ES-I3 (cell line): ENCODE measurements around the gene OSER1.

Experiments
- H3K36me3 ChIP-seq: 2 replicates; pipeline ENCODE4 v1.6.1; 2013; ENCODE audit warnings: mild to moderate bottlenecking, low read length, control low read depth, moderate library complexity; ENCODE audit not compliant: insufficient read depth
- H3K4me1 ChIP-seq: 2 replicates; pipeline ENCODE4 v1.6.1; 2013; ENCODE audit warnings: mild to moderate bottlenecking, control low read depth, low read length; ENCODE audit not compliant: insufficient read depth
- H3K9ac ChIP-seq: 2 replicates; pipeline ENCODE4 v1.6.1; 2013; ENCODE audit warnings: low read depth, mild to moderate bottlenecking, low read length, moderate library complexity
- H3K9me3 ChIP-seq: 2 replicates; pipeline ENCODE4 v1.6.1; 2013; ENCODE audit warnings: mild to moderate bottlenecking, low read length, moderate library complexity; ENCODE audit not compliant: control insufficient read depth, insufficient read depth

Gene OSER1

DNA sequence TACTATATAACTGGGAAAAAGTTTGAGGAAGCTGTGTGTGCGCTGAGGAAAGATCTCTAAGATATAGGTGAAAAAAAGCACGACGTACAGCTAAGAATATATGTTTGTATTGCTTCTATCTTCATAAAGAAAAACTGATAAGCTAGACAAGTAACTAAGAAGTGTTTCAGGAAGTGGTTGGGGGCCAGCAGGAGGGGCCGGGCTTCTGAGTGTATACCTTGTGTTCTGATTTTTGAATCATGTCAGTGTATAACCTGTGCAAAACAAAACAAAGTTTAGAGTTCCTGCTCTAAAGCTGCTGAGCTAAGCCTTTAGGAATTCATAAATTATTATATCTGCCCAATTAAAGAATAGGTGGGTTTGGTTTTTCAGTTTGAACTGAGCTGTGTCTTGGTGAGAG, 7.9 kb upstream of the OSER1 start:
- Histone ChIP-seq H3K9me3 (no peaks in the 10 kb centered on the region), H3K4me1 (peaks cover 17% of the 10 kb centered on the region), H3K36me3 (no peaks in the 10 kb centered on the region), H3K9ac (no peak overlapping the region)

DNA sequence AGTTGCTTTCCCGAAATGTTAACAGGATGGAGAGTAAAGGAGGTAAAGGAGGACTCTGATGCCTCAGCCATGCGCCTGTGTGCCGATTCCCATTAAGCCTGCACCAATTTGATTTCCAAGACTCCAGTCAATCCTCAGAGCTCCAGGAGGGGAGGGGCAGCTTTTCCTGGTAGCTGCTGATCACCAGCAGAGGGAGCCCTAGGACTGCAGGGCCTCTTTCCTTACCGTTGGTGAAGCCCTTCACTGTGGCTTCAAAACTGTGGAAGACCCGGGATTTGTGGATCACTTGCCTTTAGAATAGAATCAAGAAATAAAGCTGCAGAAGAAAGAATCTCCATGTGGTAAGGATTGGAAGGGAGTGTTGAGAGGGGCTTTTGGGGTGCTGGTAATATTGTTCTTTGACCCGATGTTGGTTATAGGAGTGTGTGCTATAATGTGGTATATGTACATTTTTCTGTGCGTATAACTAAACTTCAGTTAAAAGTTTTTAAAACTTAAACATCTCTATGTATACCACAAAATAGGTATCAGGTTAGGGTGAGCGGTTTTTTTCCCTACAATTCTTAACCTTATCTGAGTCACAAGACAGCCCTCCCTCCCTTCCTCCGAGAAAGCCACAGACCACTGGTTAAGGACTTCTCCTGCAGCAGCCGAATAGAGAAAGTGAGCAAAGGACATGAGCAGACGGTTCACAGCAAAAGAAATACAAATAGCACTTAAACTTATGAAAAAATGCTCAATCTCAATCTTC, 6.9 kb upstream of the OSER1 start:
- no peaks in the 10 kb centered on the region for H3K9me3 ChIP-seq
- H3K4me1 ChIP-seq: peaks cover 17% of the 10 kb centered on the region
- H3K36me3 ChIP-seq: no peaks in the 10 kb centered on the region
- no peak overlapping the region for H3K9ac ChIP-seq

DNA sequence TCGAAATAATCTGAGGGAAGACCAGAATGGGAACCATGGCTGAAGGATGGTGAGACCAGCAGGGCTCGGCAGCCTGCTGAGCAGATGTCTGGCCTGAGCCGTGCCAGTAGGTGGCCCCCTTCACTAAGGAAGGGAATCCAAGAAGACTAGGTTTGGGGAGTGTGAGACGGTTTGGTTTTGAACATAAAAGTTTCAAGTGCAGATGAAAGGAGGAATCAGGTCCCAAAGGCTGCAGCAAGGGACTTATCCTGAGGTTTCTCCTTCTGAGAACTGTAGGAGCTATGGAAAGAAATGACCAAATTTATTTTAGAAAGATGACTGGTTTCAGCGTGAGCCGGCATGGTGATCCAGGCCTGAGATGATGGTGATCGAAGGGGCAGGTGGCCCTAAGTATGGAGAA, 4.6 kb upstream of the OSER1 start:
- H3K9ac ChIP-seq: no peak overlapping the region
- H3K9me3 ChIP-seq: no peaks in the 10 kb centered on the region
- H3K4me1 ChIP-seq: peaks cover 17% of the 10 kb centered on the region
- no peaks in the 10 kb centered on the region for H3K36me3 ChIP-seq

DNA sequence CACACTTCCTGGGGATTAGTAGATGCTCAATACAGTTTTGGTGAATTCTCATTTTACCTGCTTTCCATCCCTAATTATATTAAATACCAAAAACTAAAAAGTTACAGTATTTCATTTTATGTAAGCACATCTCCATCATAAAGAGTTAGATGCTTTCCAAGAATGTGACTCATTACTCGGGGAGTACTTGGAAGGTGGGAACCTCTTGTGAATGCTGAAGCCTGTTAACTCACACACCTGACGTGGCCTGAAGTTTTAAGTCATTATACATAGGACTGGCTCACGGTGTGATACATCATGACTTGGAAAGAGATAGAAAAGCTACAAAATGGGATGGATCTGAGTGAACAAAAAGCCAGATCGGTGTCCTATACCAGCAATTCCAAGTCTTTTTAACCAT, 2.2 kb upstream of the OSER1 start:
- Histone ChIP-seq H3K9ac (no peak overlapping the region), H3K9me3 (no peaks in the 10 kb centered on the region), H3K4me1 (peaks cover 9% of the 10 kb centered on the region), H3K36me3 (no peaks in the 10 kb centered on the region)

DNA sequence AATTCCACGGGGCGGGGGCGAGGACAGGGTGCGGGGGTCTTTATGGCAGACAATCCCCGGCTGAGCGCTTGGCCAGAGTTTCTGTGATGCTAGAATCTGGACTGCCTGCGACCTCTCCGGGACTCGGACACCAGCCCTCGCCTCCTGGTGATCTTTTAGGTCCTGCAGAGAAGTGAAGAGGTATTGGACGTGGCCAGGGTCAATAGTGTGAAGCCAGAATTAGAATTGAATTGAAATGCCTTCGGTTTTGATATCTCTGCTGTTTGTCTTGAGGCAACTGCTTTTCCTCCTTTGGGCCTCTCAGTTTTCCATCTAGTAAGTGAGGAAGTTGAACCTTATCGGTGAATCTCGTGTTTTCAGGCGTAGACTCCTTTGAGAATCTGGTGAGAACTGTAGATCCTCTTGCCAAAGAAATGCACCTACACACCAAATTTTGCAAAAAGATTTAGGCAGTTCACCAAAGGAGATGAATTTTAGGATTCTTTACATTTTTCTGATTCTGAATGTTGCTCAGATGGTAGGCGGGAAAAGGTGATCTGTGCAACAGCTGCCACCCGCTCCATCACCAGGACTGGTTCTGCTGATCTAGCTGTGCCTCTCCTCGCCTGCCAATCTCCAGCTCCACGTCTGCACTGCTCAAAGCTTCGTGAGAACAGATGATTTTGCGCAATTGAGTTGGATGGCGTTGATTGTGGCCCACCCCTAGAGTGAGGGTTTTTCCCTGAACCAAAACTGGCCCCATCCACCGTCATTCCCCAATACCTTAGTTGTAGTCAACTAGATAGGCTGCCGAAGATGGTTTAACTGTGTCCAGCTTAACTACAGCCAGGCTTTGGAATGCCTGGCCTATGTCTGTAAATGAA, 837 bp upstream of the OSER1 start:
- H3K9me3 ChIP-seq: no peaks in the 10 kb centered on the region
- H3K4me1 ChIP-seq: peaks cover 5% of the 10 kb centered on the region; the same call in 1 of the 2 replicates
- H3K9ac ChIP-seq: peak overlapping the region; percentile 72
- no peaks in the 10 kb centered on the region for H3K36me3 ChIP-seq

DNA sequence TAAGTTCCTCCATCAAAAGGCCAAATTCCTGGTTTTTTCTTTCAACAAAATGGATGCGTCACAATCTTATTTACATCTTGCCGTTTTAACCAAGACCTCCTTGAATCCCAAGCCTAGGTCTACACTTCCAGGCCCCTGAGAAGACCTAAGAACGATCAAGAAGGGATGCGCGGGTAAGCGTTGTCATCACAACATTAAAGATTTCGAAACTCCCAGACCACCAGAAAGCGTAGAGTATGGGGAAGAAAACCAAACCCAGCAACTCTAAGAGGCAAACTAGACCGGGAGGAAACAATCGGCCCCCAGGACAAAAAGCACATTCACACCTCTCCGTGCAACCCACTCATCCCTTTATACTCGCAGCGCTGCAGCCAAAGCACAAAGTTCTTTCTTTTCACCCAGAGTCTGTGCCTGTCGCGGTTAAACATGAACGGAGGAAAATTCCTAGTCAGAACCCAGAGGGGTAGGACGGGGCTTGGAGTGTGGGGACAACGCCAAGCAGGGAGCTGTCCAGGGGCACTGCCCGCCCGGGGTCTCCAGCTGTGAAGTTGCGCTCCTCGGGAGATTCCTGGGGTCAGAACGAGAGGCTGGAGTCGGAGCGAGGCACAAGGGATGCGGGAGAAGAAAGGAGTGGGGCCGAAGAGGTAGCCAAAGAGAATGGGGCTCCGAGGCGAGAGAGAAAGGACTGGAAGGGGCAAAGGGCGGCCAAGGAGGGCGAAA, 725 bp downstream of the OSER1 start:
- Histone ChIP-seq H3K9me3 (no peaks in the 10 kb centered on the region), H3K4me1 (peaks cover 9% of the 10 kb centered on the region; the same call in 1 of the 2 replicates), H3K9ac (peak overlapping the region; percentile 95), H3K36me3 (no peaks in the 10 kb centered on the region; the same call in 1 of the 2 replicates)

DNA sequence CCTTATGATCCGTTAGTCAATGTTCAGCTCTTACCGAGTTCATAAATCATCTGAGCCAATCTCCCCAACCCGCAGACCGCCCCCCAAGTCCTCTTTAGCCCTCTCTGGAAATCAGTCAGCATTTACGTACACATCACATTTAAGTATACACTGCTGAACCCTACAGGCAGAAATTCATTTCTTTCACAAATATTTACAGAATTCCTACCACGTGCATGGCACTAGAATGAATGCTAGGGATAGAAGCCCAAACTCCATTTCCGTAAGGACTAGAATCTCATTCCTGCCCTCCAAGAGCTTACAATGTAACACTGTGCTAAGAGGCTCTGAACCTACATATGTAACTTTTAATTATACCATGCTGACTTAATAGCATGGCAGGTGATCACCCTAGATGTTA, 1.8 kb downstream of the OSER1 start:
- H3K36me3 ChIP-seq: no peaks in the 10 kb centered on the region; the same call in 1 of the 2 replicates
- H3K9me3 ChIP-seq: no peaks in the 10 kb centered on the region
- H3K4me1 ChIP-seq: peaks cover 9% of the 10 kb centered on the region; the same call in 1 of the 2 replicates
- peak overlapping the region; percentile 95; the same call in 1 of the 2 replicates for H3K9ac ChIP-seq

DNA sequence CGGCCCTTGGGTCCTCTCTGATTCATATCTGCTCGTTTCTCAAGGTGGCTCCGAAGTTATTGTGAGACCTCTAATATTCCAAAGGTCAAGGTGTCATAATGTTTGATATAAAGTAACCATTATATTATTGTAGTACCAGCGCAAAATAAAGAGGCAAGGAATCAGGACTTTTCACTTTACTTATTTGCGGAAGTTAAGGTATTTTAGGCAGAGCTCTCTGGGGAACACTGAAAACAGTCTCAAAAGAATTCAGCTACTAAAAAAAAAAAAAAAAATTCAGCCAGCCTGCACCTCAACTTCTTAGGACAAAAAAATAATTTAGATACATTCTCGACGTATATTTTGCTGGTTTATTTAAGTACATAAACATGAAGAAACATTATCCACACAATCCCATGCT, 2.4 kb downstream of the OSER1 start:
- H3K4me1 ChIP-seq: 0 out of 2 replicates have a peak, but pooled peaks cover 9% of the 10 kb centered on the region
- H3K36me3 ChIP-seq: peaks cover under 1% of the 10 kb centered on the region; the same call in 1 of the 2 replicates
- no peaks in the 10 kb centered on the region for H3K9me3 ChIP-seq
- H3K9ac ChIP-seq: peak overlapping the region; percentile 95; the same call in 1 of the 2 replicates

DNA sequence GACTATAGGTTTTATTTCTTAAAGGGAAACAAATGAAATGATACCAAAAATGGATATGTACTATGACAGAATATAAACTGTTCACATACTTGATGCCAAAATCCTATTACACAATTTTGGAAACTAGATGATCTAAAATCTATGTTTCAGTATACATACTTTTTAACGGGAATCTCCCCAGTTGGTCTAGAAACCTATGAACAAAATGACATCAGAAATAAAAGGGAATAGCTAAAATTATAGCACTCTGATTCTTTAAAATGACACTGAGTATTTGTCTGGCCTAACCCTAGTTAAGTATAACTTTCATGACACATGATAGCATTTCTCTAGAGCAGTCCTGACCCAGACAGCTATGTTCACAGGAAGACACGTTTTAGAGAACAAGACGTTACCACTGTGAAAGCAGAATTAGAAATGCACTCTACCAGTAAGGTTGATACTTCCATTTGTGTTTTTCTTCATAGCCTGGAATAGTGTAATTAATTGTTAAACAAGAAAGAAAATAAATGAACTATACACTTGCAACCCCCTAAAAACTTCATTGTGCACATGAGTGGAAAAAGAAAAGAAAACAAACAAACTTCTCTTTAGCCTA, 3.3 kb downstream of the OSER1 start:
- Histone ChIP-seq H3K9ac (no peak overlapping the region), H3K9me3 (no peaks in the 10 kb centered on the region), H3K36me3 (peaks cover 5% of the 10 kb centered on the region; the same call in 1 of the 2 replicates), H3K4me1 (0 out of 2 replicates have a peak, but pooled peaks cover 9% of the 10 kb centered on the region)

DNA sequence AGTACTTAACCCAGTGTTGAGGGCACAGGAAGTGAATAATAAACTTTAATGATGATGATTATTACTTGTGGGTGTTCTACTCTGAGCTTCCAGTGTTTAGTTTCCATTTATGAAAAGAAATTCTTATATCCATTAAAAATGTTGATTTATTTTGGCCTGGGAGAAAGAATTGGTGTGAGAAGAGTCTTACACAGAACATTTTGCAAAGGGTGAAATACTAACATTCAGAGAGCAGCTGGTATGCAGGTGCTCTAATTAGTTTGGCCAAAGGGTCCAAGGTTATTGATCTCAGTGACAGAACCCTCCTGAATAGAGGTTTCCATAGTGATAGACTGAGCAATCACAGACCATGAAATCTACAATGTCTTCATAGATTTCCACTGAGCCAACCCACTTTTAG, 4.4 kb downstream of the OSER1 start:
- no peaks in the 10 kb centered on the region for H3K9me3 ChIP-seq

DNA sequence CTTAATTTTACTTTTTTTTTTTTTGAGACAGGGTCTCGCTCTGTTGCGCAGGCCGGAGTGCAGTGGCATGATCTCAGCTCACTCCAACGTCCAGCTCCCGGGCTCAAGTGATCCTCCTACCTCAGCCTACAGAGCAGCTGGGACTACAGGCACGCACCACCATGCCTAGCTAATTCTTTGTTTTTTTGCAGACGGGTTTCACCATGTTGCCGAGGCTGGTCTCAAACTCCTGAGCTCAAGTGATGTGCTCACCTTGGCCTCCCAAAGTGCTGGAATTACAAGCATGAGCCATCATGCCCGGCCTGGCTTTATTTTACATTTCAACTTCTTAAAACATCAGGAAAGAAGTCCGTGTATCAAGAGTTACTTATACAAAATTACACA, 5.7 kb downstream of the OSER1 start:
- no peaks in the 10 kb centered on the region for H3K9me3 ChIP-seq
- H3K36me3 ChIP-seq: peaks cover 10% of the 10 kb centered on the region
- H3K4me1 ChIP-seq: 0 out of 2 replicates have a peak, but pooled peaks cover 9% of the 10 kb centered on the region
- H3K9ac ChIP-seq: no peak overlapping the region

More for the DNA sequence above, 4.4 kb downstream of the OSER1 start:
- Histone ChIP-seq H3K36me3 (peaks cover 8% of the 10 kb centered on the region), H3K4me1 (0 out of 2 replicates have a peak, but pooled peaks cover 9% of the 10 kb centered on the region), H3K9ac (no peak overlapping the region)

DNA sequence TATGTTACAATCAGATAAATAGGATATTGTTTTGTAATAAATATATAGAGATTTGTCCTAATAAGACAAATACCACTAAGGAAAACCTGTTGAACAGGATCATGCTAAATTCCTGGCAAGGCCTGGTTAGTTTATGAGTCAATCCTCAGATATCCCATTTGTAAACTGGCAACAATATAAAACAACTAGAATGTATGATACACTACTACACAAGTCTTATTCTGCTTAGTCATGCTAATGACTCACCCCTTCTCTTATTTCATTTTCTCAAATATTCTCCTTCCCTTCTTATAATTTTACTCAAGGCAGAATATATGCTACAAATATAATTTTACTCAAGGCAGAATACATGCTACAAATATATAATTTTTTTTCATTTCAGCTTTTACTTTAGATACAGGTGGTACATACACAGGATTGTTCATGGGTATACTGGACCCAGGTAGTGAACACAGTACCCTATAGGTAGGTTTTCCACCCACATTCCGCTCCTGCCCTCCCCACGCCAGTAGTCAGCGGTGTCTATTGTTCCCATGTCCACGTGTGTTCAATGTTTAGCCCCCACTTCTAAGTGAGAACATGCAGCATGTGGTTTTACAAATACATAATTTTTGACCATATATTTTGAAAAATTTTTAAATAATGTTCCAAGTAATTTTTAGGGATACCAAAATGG, 6.3 kb downstream of the OSER1 start:
- 0 out of 2 replicates have a peak, but pooled peaks cover 9% of the 10 kb centered on the region for H3K4me1 ChIP-seq
- H3K36me3 ChIP-seq: peaks cover 13% of the 10 kb centered on the region
- no peak overlapping the region for H3K9ac ChIP-seq
- no peaks in the 10 kb centered on the region for H3K9me3 ChIP-seq

DNA sequence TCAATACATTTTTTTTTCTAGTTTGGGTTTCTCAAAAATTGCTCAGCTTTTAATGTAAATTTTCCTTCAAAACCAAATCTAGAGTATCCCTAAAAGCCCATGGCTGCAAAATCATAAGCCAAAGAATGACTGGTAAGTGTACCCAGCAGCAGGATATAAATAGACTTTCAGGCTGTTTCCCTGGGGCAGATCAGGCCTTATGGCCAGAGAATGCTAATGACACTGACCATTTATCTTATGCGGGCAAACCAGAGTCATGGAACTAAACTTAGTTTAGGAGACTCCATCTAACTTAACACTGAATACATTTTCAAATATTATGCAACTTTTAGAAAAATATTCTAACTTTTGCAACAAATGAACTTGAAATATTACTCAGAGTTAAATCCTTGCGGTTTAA, 7.4 kb downstream of the OSER1 start:
- H3K9ac ChIP-seq: no peak overlapping the region
- 0 out of 2 replicates have a peak, but pooled peaks cover 4% of the 10 kb centered on the region for H3K4me1 ChIP-seq
- H3K9me3 ChIP-seq: no peaks in the 10 kb centered on the region
- peaks cover 17% of the 10 kb centered on the region for H3K36me3 ChIP-seq
